Hair follicular keratinocyte (primary cell): Measurements from ENCODE around the gene GALNT4. TPM values are rescaled to one million over a fixed set of nuclear protein-coding genes. Genes with fewer than 3 reads are reported as not detected.

Experiments
- total RNA-seq: library from RNA; depleted of rRNA; stranded (reverse); fragments of >200 nt; gene quantifications from 2 replicates; pipeline ENCODE4 v1.2.3, GENCODE V29; 2015

Gene GALNT4
- 4.5 and 5.9 TPM in 2 replicates for total RNA-seq

DNA sequence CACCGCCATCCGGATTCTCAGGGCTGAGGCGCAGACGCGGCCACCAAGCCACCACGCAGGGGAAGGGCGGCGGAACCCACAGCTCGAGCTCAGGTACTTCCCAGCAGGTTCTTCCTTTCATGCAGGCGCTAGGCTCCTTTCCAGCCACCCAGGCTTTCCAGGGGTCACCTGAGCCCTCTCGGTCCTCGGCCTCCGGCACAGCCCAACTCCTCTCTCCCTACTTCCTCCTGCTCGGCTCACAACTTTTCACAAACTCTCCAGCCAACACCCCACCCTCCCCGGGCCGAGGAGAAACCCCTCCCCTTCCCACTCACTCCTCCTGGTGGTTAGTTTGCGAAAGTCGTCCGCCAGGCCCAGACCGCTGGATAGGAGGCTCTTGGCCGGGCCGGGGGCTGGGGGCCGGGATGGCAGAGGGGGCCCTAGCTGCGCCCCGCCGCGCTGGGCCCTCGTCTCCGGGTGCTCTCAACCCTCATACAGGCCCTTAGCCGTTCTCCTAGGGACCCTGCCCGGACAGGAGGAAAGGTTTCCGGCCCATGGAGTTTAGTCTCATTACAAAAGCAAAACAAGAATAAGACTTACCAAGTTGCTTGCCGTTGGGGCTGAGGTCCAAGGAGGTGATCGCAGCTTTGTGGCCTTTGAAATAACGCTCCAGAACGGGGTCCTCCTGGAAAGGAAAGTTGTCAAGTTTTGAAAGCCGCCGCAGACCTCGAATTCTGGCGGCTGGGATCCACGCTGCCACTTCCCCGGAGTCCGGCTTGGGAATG, at the start of gene GALNT4:
TSS of gene GALNT4 (minus strand) at position 256 of the 764 bp plus-strand sequence. CDS start at position 9, 247 bp downstream.

DNA sequence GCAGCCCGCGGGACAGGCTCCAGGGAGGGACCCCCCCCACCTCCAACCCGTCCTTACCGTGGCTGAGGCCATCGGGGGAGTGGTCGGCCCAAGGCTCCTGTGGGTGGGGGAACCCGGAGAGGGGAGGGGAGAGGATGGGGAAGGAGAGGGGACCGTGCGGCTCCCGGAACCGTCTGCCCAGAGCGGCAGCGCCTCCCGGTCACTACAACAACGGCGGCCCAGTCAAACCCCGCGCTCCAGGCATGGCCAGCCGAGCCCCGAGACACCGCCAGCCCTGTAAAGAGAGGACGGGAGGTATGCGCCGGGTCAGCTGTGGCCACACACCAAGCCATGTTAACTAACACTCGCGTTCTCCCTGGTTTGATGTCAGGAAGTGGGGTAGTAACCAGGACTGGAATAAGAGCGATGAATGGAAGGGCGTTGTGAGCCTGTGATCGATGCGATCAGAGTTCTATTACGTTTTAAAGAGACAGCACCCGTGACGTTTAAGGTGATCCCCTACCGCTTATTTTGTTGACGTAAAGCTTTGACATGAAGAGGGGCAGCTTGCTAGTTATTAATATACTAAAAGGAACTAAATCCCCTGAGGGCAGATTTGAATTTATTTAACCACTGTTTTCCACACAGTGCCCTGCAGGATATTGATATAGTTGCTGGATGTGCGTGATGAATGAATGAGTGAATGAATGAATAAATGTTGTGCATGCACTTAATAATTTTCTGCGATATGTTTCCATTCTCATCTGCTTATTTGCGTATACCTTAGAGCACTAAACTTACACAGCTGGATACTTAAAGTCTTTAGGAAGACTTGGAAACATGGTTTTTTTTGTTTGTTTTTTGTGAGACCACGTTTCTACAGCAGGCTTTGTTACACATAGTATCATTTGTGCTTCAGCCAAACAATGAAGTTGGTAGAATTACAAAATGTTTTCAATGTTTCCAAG, 1.5 kb upstream of the GALNT4 start, which contains the start of gene POC1B:
TSS of gene POC1B (minus strand) at position 224 of the 947 bp plus-strand sequence. CDS start at position 72, 152 bp downstream.

Other genes starting within 250 kb of the GALNT4 start
- gene DUSP6, start 172.3 kb downstream of the GALNT4 start, total RNA-seq: 247 and 409 TPM in 2 replicates
- gene POC1B, start 1.3 kb upstream of the GALNT4 start, total RNA-seq: 12.2 and 19.0 TPM in 2 replicates
- gene ATP2B1, start 184.0 kb upstream of the GALNT4 start, total RNA-seq: 22.4 and 26.9 TPM in 2 replicates